ENCODE results near the gene IL37. TPM values are rescaled to one million over a fixed set of nuclear protein-coding genes. Genes with fewer than 3 reads are reported as not detected.

Gene IL37, protein sequence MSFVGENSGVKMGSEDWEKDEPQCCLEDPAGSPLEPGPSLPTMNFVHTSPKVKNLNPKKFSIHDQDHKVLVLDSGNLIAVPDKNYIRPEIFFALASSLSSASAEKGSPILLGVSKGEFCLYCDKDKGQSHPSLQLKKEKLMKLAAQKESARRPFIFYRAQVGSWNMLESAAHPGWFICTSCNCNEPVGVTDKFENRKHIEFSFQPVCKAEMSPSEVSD
- not detected in 2 replicates for total RNA-seq

GRCh38 chr2:112910865-112911264 is at the start of gene IL37:
Gene IL37, plus strand, starts transcription at chr2:112911165. Its CDS starts 1,848 bp downstream, at chr2:112913013.

Other genes starting within 250 kb of the IL37 start
- gene NT5DC4, start 190.1 kb upstream of the IL37 start, total RNA-seq = not detected in 2 replicates
- 4.0 and 7.6 TPM in 2 replicates for gene CKAP2L, start 146.6 kb upstream of the IL37 start, total RNA-seq
- gene IL1A, start 126.7 kb upstream of the IL37 start, total RNA-seq = under 0.01 TPM in 1 of 2 replicates, not detected in the other
- 0.18 TPM in 1 of 2 replicates, not detected in the other for gene IL1B, start 74.4 kb upstream of the IL37 start, total RNA-seq
- not detected in 2 replicates for gene IL36G, start 66.8 kb downstream of the IL37 start, total RNA-seq
- gene IL36A, start 94.3 kb downstream of the IL37 start, total RNA-seq = not detected in 2 replicates
- not detected in 2 replicates for gene IL36B, start 141.7 kb downstream of the IL37 start, total RNA-seq
- not detected in 2 replicates for gene IL36RN, start 148.0 kb downstream of the IL37 start, total RNA-seq
- not detected in 2 replicates for gene IL1F10, start 156.8 kb downstream of the IL37 start, total RNA-seq
- not detected in 2 replicates for gene IL1RN, start 216.4 kb downstream of the IL37 start, total RNA-seq

Data from myometrial cell (primary cell).